Right forelimb (tissue), 1 donor: ENCODE measurements around the gene GLIS1.

ENCODE experiments used
- DNase-seq: peaks from one replicate; pipeline ENCODE4 v3.0.0-alpha.2; 2018

The GLIS1 gene

GRCh38 chr1:53520481-53520880 is 218.5 kb downstream of the GLIS1 start:
- no peak for DNase-seq

GRCh38 chr1:53519421-53519820 is 219.5 kb downstream of the GLIS1 start:
- DNase-seq, result no peak

GRCh38 chr1:53518775-53519174 is 220.2 kb downstream of the GLIS1 start:
- no peak for DNase-seq

GRCh38 chr1:53517821-53518352 is 221.1 kb downstream of the GLIS1 start:
- DNase-seq, result no peak

- no peak for DNase-seq
These were observed 221.9 kb downstream of the GLIS1 start for GRCh38 chr1:53517109-53517508.

- no peak for DNase-seq
These were observed 222.8 kb downstream of the GLIS1 start for GRCh38 chr1:53516181-53516580.

- DNase-seq, result no peak
These were observed 224.5 kb downstream of the GLIS1 start for GRCh38 chr1:53514436-53514835.

- no peak for DNase-seq
These were observed 225.1 kb downstream of the GLIS1 start for GRCh38 chr1:53513846-53514245.

- no peak for DNase-seq
These were observed 225.9 kb downstream of the GLIS1 start for GRCh38 chr1:53512807-53513755.

GRCh38 chr1:53511933-53512806 is 226.8 kb downstream of the GLIS1 start:
- peak; percentile 67 for DNase-seq

GRCh38 chr1:53511323-53511932 is 227.5 kb downstream of the GLIS1 start:
- no peak for DNase-seq

GRCh38 chr1:53510215-53510614 is 228.7 kb downstream of the GLIS1 start:
- no peak for DNase-seq

GRCh38 chr1:53509775-53510174 is 229.2 kb downstream of the GLIS1 start:
- DNase-seq, result no peak

GRCh38 chr1:53508991-53509666 is 229.8 kb downstream of the GLIS1 start:
- DNase-seq, result no peak

GRCh38 chr1:53508056-53508990 is 230.6 kb downstream of the GLIS1 start:
- DNase-seq, result no peak

GRCh38 chr1:53507116-53507820 is 231.7 kb downstream of the GLIS1 start:
- no peak for DNase-seq

- DNase-seq, result no peak
These were observed 232.5 kb downstream of the GLIS1 start for GRCh38 chr1:53506355-53507050.

- DNase-seq, result no peak
These were observed 233.1 kb downstream of the GLIS1 start for GRCh38 chr1:53505891-53506290.

GRCh38 chr1:53505401-53505800 is 233.6 kb downstream of the GLIS1 start:
- no peak for DNase-seq

- DNase-seq, result no peak
These were observed 234.1 kb downstream of the GLIS1 start for GRCh38 chr1:53504901-53505300.
